GM12801 (cell line): ENCODE data around the gene RMI2.

Experiments
- CTCF ChIP-seq: IDR thresholded peaks from one replicate; pipeline ENCODE4 v1.5.1; 2011; ENCODE audit warnings: control low read depth; ENCODE audit not compliant: insufficient read length; ENCODE audit errors: extremely low read depth

RMI2 gene

GRCh38 chr16:11380836-11381235 is 35.6 kb downstream of the RMI2 start:
- TF ChIP-seq CTCF: no peak

- no peak for TF ChIP-seq CTCF
Observed at GRCh38 chr16:11383481-11384183, 38.4 kb downstream of the RMI2 start.

- no peak for TF ChIP-seq CTCF
Observed at GRCh38 chr16:11384184-11384955, 39.1 kb downstream of the RMI2 start.

- no peak for TF ChIP-seq CTCF
Observed at GRCh38 chr16:11384956-11385586, 39.8 kb downstream of the RMI2 start.

- TF ChIP-seq CTCF: no peak
Observed at GRCh38 chr16:11386054-11386680, 40.9 kb downstream of the RMI2 start.

- no peak for TF ChIP-seq CTCF
Observed at GRCh38 chr16:11386791-11387546, 41.7 kb downstream of the RMI2 start.
